DMS114 treated with DMSO at 0.1 percent for 48 hours (cell line): ENCODE results near the gene PYGL.
"Not testable (repeated sequence)": the region's sequence is repeated elsewhere in the genome, so short reads cannot be mapped to it uniquely, and the experiment has no call there.

ENCODE experiments used
- DNase-seq: peaks from one replicate; lab custom pipeline; 2025; ENCODE audit not compliant: unreplicated experiment; lab: John Stamatoyannopoulos, UW

PYGL gene

GRCh38 chr14:50928002-50928635 lies 16.2 kb downstream of the PYGL start:
- DNase-seq: no peak

GRCh38 chr14:50926851-50927386 lies 17.4 kb downstream of the PYGL start:
- no peak for DNase-seq

- no peak for DNase-seq
These were observed 19.4 kb downstream of the PYGL start for GRCh38 chr14:50924843-50925242.

- no peak for DNase-seq
These were observed 20.0 kb downstream of the PYGL start for GRCh38 chr14:50924236-50924635.

- DNase-seq: no peak
These were observed 21.5 kb downstream of the PYGL start for GRCh38 chr14:50922803-50923202.

GRCh38 chr14:50920482-50921230 lies 23.6 kb downstream of the PYGL start:
- DNase-seq: no peak

GRCh38 chr14:50919524-50919923 lies 24.8 kb downstream of the PYGL start:
- DNase-seq: not testable (repeated sequence)

- no peak for DNase-seq
These were observed 26.8 kb downstream of the PYGL start for GRCh38 chr14:50917449-50917848.

- no peak for DNase-seq
These were observed 33.5 kb downstream of the PYGL start for GRCh38 chr14:50910495-50911420.

GRCh38 chr14:50906326-50907065 lies 37.8 kb downstream of the PYGL start:
- DNase-seq: no peak

GRCh38 chr14:50904719-50905118 lies 39.6 kb downstream of the PYGL start:
- DNase-seq: no peak

- DNase-seq: no peak
These were observed 42.9 kb downstream of the PYGL start for GRCh38 chr14:50901361-50901760.

GRCh38 chr14:50897658-50898175 lies 46.6 kb downstream of the PYGL start:
- no peak for DNase-seq

- DNase-seq: not testable (repeated sequence)
These were observed 47.3 kb downstream of the PYGL start for GRCh38 chr14:50897005-50897404.

- not testable (repeated sequence) for DNase-seq
These were observed 47.9 kb downstream of the PYGL start for GRCh38 chr14:50896421-50896820.

GRCh38 chr14:50892255-50892654 lies 52.0 kb downstream of the PYGL start:
- no peak for DNase-seq

GRCh38 chr14:50887476-50887875 lies 56.8 kb downstream of the PYGL start:
- DNase-seq: no peak

GRCh38 chr14:50883827-50884197 lies 60.5 kb downstream of the PYGL start:
- DNase-seq: no peak

- DNase-seq: no peak
These were observed 61.1 kb downstream of the PYGL start for GRCh38 chr14:50882932-50883826.
